ENCODE measurements around the gene SCGB3A1. TPM values are rescaled to one million over a fixed set of nuclear protein-coding genes. Genes with fewer than 3 reads are reported as not detected.

The SCGB3A1 gene
- not detected for total RNA-seq (2021; fragmentation: NEBNext Ultra II Directional; extraction: Animal tissue kit (Norgen Biotek cat#: 25700))
- long read RNA-seq: 0 reads

GRCh38 chr5:180591311-180591887 is at the start of gene SCGB3A1:
TSS of gene SCGB3A1 (minus strand) at chr5:180591499. CDS start at chr5:180591462, 37 bp downstream.
- H3K9me3 Mint-ChIP-seq: no peaks in the 10 kb centered on the region
- DNase-seq: no peak
- H3K27ac Mint-ChIP-seq: no peak within 1 kb of the TSS
- H3K27me3 Mint-ChIP-seq (ENCODE audit: insufficient read depth): peaks cover 28% of the 10 kb centered on the region
- H3K4me1 Mint-ChIP-seq (ENCODE audit: low read depth): peaks cover 5% of the 10 kb centered on the region; the same call in 1 of the 2 replicates
- no peak within 1 kb of the TSS for H3K4me3 Mint-ChIP-seq
- H3K36me3 Mint-ChIP-seq (ENCODE audit: low read depth): no peaks in the 10 kb centered on the region; the same call in 1 of the 2 replicates
- no peak for TF ChIP-seq CTCF (IDR thresholded peaks at IDR 0.05)

GRCh38 chr5:180640611-180640860 is 49.2 kb upstream of the SCGB3A1 start:
- peaks cover 12% of the 10 kb centered on the region for H3K27me3 Mint-ChIP-seq (ENCODE audit: insufficient read depth)
- no peaks in the 10 kb centered on the region; the same call in 1 of the 2 replicates for H3K4me1 Mint-ChIP-seq (ENCODE audit: low read depth)
- no peak overlapping the region for H3K27ac Mint-ChIP-seq
- TF ChIP-seq CTCF (IDR thresholded peaks at IDR 0.05): no peak
- no peak for DNase-seq
- no peaks in the 10 kb centered on the region for H3K36me3 Mint-ChIP-seq (ENCODE audit: low read depth)
- no peak overlapping the region for H3K4me3 Mint-ChIP-seq
- H3K9me3 Mint-ChIP-seq: peaks cover 20% of the 10 kb centered on the region

- DNase-seq: no peak
- Mint-ChIP-seq H3K9me3 (peaks cover 20% of the 10 kb centered on the region), H3K4me1 (ENCODE audit: low read depth) (no peaks in the 10 kb centered on the region; the same call in 1 of the 2 replicates), H3K4me3 (no peak overlapping the region), H3K27me3 (ENCODE audit: insufficient read depth) (peaks cover 9% of the 10 kb centered on the region), H3K36me3 (ENCODE audit: low read depth) (no peaks in the 10 kb centered on the region), H3K27ac (no peak overlapping the region)
- no peak for TF ChIP-seq CTCF (IDR thresholded peaks at IDR 0.05)
Measured at GRCh38 chr5:180639741-180640610, 48.7 kb upstream of the SCGB3A1 start.

- Mint-ChIP-seq H3K4me3 (no peak overlapping the region), H3K4me1 (ENCODE audit: low read depth) (no peaks in the 10 kb centered on the region; the same call in 1 of the 2 replicates)
Measured at GRCh38 chr5:180639287-180639686, 48.0 kb upstream of the SCGB3A1 start.

More at GRCh38 chr5:180639287-180639686, 48.0 kb upstream of the SCGB3A1 start:
- H3K27ac Mint-ChIP-seq: no peak overlapping the region
- peaks cover 23% of the 10 kb centered on the region for H3K9me3 Mint-ChIP-seq
- H3K36me3 Mint-ChIP-seq (ENCODE audit: low read depth): no peaks in the 10 kb centered on the region
- no peak for DNase-seq
- no peak for TF ChIP-seq CTCF (IDR thresholded peaks at IDR 0.05)
- peaks cover 9% of the 10 kb centered on the region for H3K27me3 Mint-ChIP-seq (ENCODE audit: insufficient read depth)

Measured in HFFc6 (cell line).